Body of pancreas (tissue), 4 donors: ENCODE data around the gene NLGN1.

ENCODE experiments used
- CTCF ChIP-seq, 7 experiments: fragments of 450-650 bp in 4 of 7; fragments of 200-600 bp in 3 of 7; sonication (generic) in 3 of 7; IDR thresholded peaks; one replicate each; pipeline ENCODE4 v1.5.1; 2016 to 2019; ENCODE audit warnings: antibody characterized with exemption in 7 of 7
- POLR2A ChIP-seq, 3 donors: fragments of 450-650 bp; IDR thresholded peaks; one replicate each; pipeline ENCODE4 v1.6.1; 2016; ENCODE audit warnings: antibody characterized with exemption in 3 of 3, mild to moderate bottlenecking in 2 of 3

GRCh38 chr3:173945806-173946205 lies 548.3 kb downstream of the NLGN1 start:
- TF ChIP-seq POLR2A (IDR thresholded peaks at IDR 0.05) (no peak), CTCF (IDR thresholded peaks at IDR 0.05) (no peak)
